PFSK-1 (cell line): ENCODE measurements around the gene OR10H4.

Source experiments
- POLR2AphosphoS5 ChIP-seq: IDR thresholded peaks from 2 replicates; pipeline ENCODE4 v1.6.1; 2012; ENCODE audit warnings: low read depth, mild to moderate bottlenecking, control low read depth, low read length, moderate library complexity
- TF ChIP-seq, protein P1 (sequence below), 2 experiments: IDR thresholded peaks; 2 replicates each; pipeline versions ENCODE4 v1.6.1 to v1.8.0; 2011 to 2012; ENCODE audit warnings: low read depth in 2 of 2, low read length in 2 of 2, control low read depth in 1 of 2, inconsistent platforms in 1 of 2, mild to moderate bottlenecking in 1 of 2, moderate library complexity in 1 of 2; ENCODE audit not compliant: insufficient read depth in 1 of 2

DNA sequence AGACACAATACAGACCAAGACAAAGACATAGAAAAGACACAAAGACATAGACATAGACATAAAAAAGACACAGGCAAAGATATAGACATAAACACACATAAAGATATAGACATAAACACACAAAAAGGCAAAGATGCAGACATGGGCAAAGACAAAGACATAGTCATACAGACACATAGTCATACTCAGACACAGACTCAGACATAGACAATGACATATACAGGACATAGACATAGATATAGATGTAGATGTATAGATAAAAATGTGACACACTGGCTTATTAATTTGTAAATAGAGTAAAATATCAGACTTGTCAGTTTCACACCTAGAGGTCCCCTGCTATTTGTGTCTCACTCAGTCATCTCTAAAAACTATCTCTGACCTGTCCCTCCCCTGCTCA, 42.8 kb downstream of the OR10H4 start:
- TF ChIP-seq, protein P1, sequence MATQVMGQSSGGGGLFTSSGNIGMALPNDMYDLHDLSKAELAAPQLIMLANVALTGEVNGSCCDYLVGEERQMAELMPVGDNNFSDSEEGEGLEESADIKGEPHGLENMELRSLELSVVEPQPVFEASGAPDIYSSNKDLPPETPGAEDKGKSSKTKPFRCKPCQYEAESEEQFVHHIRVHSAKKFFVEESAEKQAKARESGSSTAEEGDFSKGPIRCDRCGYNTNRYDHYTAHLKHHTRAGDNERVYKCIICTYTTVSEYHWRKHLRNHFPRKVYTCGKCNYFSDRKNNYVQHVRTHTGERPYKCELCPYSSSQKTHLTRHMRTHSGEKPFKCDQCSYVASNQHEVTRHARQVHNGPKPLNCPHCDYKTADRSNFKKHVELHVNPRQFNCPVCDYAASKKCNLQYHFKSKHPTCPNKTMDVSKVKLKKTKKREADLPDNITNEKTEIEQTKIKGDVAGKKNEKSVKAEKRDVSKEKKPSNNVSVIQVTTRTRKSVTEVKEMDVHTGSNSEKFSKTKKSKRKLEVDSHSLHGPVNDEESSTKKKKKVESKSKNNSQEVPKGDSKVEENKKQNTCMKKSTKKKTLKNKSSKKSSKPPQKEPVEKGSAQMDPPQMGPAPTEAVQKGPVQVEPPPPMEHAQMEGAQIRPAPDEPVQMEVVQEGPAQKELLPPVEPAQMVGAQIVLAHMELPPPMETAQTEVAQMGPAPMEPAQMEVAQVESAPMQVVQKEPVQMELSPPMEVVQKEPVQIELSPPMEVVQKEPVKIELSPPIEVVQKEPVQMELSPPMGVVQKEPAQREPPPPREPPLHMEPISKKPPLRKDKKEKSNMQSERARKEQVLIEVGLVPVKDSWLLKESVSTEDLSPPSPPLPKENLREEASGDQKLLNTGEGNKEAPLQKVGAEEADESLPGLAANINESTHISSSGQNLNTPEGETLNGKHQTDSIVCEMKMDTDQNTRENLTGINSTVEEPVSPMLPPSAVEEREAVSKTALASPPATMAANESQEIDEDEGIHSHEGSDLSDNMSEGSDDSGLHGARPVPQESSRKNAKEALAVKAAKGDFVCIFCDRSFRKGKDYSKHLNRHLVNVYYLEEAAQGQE (IDR thresholded peaks at IDR 0.05; ENCODE audit: insufficient read depth in 1 of 2, low read depth in 2 of 2, low read length in 2 of 2) = no peak
- TF ChIP-seq POLR2AphosphoS5 = no peak
